Activated CD8-positive, alpha-beta memory T cell treated with anti-CD3 and anti-CD28 coated beads for 4 hours (primary cell): ENCODE data around the gene MADCAM1.
A peak's percentile ranks its signal among the peaks of the same experiment; 100 is the strongest.

ENCODE experiments used
- DNase-seq, 2 donors: peaks; one replicate each; pipeline ENCODE4 v3.0.0-alpha.2; 2020; ENCODE audit warnings: low read depth in 2 of 2

The MADCAM1 gene

GRCh38 chr19:532561-533363 lies 36.5 kb downstream of the MADCAM1 start:
- no peak for DNase-seq

GRCh38 chr19:533364-534058 lies 37.2 kb downstream of the MADCAM1 start:
- no peak for DNase-seq

- no peak for DNase-seq
Observed at GRCh38 chr19:534088-534487, 37.8 kb downstream of the MADCAM1 start.

DNA sequence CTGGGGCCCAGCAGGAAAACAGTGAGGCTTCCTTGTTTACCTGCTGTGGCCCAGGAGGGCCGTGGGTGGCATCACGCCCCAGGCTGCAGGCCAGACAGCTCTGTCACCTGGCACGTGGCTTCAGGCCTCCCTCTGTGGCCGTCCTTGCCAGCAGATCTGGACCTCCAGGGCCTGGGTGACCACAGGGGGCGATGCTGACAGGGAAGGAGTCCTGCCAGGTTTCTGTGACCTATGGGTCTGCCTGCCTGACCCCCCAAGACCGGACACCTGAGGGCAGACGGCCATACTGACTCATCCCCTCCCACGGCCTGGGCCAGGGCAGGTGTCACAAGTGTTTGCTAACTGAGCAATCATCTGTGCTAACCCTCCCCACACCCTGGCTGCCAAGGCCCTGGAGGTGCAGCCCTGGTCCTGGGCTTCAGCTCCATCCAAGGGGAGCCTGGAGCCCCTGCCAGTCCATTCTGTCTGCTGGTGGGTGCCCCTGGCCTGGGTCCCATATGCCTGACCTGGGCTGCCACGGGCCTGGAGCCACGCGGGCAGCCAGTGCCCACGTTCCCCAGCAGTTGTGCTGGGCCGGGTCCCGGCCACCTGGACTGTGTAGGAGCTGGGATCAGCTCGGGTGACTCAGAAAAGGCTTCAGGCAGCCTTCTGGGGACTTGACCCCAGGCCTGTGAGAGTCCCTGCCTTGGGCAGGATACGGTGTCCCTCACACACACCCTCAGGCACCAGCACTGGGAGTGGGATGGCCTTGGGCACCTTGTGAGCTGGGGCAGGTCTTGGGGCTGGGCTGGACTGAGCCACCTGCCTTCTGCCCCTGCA lies 38.9 kb downstream of the MADCAM1 start:
- DNase-seq = no peak

GRCh38 chr19:536031-536880 lies 40.0 kb downstream of the MADCAM1 start:
- no peak for DNase-seq

DNA sequence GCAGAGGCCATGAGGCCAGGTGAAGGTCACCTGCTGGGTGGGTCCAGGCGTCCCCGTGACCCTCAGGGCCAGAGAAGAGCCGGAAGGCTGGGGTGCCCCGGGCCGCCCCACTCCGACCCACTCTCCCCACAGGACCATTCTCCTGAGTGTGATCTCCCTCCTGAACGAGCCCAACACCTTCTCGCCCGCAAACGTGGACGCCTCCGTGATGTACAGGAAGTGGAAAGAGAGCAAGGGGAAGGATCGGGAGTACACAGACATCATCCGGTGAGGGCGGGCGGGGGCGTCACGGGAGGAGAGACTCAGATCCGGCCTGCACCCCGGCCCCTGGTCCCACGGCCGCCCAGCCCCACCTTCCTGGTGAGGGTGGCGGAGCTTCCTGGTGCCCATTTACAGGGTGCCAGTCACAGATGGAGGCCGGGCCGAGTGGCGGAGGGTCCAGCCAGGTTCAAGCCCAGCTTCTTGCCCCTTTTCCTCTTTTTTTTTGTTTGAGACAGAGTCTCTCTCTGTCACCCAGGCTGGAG lies 40.7 kb downstream of the MADCAM1 start:
- DNase-seq = no peak

- DNase-seq = no peak
Observed at GRCh38 chr19:538641-539428, 42.5 kb downstream of the MADCAM1 start.

DNA sequence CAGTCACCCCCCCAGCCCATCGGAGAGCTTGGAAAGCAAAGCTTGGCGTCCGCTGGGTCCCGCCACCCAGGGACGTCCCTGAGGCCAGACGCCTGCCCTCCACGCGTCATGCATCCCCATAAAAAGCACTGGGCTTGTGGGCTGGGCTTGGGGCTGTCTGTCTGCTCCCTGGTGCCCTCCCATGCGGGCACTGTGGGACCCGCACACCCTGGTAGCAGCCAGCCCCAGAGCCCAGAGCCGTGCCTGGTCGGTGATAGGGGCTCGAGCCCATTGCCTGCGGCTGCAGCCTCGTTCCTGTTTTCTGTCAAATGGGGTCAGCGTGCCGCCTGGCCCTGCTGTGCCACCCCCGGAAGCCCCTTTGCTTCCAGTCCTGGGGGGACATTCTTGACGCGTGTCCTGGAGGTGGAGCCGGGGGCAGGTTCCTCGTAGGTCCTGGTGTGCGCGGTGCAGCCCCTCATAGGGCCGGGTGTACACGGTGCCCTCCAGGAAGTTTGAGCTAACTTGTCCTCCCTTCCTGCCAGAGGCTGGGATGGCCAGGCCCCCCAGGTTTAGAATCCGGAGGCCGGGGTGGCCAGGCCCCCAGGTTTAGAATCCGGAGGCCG lies 43.2 kb downstream of the MADCAM1 start:
- no peak for DNase-seq

GRCh38 chr19:540867-541637 lies 44.8 kb downstream of the MADCAM1 start:
- DNase-seq = no peak

DNA sequence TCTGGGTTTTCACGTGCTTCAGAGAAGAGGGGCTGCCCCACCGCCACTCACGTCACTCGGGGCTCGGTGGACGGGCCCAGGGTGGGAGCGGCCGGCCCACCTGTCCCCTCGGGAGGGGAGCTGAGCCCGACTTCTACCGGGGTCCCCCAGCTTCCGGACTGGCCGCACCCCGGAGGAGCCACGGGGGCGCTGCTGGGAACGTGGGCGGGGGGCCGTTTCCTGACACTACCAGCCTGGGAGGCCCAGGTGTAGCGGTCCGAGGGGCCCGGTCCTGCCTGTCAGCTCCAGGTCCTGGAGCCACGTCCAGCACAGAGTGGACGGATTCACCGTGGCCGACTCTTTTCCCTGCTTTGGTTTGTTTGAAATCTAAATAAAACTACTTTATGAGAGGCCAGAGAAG lies 45.4 kb downstream of the MADCAM1 start:
- no peak for DNase-seq

DNA sequence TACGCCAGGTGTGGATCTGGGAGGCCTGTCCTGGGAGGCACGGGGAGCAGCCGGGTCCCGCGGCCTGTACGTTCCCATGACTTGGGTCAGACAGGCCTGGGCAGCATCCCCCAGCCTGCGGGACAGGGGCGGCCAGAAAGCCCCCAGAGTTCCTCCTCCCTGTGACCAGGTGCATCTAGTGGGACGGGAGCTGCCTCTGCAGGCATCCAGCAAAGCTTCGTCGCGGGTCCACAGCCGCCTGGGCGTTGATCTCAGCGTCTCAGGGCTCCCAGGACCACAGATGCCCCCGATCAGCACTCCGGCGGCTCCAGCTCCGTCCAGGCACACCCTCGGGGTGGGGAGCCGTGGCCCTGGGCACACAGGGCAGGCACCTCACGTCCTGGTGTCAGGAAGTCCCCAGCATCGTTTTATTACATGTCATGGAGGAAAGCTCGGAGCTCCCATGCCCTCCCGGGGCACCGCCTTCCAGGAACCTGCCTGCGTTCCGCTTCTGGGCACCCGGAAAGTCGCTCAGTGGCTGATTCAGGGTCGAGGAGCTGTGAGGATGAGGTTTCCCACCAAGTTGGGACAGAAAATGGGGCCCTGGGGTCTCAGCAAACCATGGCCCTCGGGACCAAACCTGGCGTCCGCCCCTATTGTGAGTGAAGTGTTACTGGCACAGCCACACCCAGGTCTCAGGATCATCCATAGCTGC lies 46.0 kb downstream of the MADCAM1 start:
- no peak for DNase-seq

DNA sequence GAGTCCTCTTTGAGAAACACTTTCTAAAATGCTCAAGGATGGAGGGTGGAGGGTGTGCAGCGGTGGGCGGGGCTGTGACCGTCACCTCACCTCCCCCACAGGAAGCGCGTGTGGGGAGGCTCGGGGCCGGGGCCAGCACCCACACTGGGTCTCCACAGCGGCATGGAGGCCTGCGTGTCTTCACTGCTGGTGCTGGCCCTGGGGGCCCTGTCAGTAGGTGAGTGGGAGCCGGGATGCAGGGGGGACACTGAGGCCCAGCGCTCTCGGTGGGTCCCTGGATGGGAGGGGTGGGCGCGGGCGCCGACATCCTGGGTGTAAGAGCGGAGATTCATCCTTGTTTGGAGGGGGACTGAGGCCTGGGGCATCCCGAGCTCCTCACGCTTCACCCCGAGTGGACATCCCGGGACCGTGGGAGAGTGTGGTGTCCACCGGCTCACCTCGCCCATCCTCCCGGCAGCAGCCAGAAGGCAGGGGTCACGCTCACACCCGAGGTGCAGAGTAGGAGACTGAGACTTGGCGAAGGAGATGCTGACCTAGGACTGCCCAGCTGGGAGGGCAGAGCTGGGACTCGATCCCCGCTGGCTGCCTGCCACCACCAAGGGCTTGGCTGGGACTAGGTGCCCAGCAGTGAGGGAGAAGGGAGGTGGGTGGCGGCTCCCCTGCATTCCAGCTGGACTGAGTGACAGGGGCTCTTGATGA lies 47.8 kb downstream of the MADCAM1 start, which contains the start of gene GZMM:
TSS of gene GZMM (plus strand) at position 144 of the 699 bp plus-strand sequence. CDS start at position 163, 19 bp downstream.
- peak; percentile 67 to 71 for DNase-seq

GRCh38 chr19:547117-547516 lies 50.8 kb downstream of the MADCAM1 start:
- DNase-seq = no peak

- no peak for DNase-seq
Observed at GRCh38 chr19:547836-548720, 51.8 kb downstream of the MADCAM1 start.

DNA sequence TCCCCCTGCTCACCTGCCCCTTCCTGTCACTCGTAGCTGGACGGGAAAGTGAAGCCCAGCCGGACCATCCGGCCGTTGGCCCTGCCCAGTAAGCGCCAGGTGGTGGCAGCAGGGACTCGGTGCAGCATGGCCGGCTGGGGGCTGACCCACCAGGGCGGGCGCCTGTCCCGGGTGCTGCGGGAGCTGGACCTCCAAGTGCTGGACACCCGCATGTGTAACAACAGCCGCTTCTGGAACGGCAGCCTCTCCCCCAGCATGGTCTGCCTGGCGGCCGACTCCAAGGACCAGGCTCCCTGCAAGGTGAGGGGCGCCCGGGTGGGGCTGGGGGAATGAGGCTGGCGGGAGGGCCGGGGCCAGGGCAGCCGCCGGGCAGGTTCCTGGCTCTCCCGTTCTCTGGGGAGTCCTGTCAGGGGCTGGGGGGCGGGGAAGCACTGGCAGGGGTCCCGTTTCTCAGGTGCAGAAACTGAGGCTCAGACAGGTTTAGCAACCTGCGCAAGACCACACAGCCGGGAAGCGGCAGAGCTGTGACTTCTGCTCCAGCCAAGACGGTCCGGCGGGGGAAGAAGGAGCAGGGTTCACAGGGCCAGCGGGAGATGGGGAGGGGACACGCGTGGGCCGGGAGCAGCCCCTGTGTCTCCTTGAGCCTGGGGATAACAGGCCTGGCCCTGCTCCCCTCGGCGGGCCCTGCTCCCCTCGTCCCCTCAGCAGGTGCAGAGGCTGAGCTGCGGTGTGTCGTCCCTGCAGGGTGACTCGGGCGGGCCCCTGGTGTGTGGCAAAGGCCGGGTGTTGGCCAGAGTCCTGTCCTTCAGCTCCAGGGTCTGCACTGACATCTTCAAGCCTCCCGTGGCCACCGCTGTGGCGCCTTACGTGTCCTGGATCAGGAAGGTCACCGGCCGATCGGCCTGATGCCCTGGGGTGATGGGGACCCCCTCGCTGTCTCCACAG lies 52.9 kb downstream of the MADCAM1 start:
- DNase-seq = no peak

GRCh38 chr19:554817-555216 lies 58.5 kb downstream of the MADCAM1 start:
- DNase-seq = no peak
